NCI-H2171 (cell line): ENCODE results near the gene TRPM8.
"Not testable (repeated sequence)": the region's sequence is repeated elsewhere in the genome, so short reads cannot be mapped to it uniquely, and the experiment has no call there.

Experiments
- DNase-seq: peaks from one replicate; lab custom pipeline; 2025; lab: John Stamatoyannopoulos, UW

Gene TRPM8

GRCh38 chr2:233938676-233939370 lies 21.6 kb downstream of the TRPM8 start:
- no peak for DNase-seq

GRCh38 chr2:233940376-233941276 lies 23.5 kb downstream of the TRPM8 start:
- DNase-seq, result no peak

GRCh38 chr2:233942731-233943130 lies 25.6 kb downstream of the TRPM8 start:
- no peak for DNase-seq

GRCh38 chr2:233944269-233944668 lies 27.1 kb downstream of the TRPM8 start:
- DNase-seq, result no peak

GRCh38 chr2:233944722-233945121 lies 27.5 kb downstream of the TRPM8 start:
- DNase-seq, result no peak

GRCh38 chr2:233945146-233945545 lies 28.0 kb downstream of the TRPM8 start:
- no peak for DNase-seq

GRCh38 chr2:233950078-233950825 lies 33.1 kb downstream of the TRPM8 start:
- no peak for DNase-seq

GRCh38 chr2:233952335-233952734 lies 35.2 kb downstream of the TRPM8 start:
- DNase-seq, result no peak

- DNase-seq, result no peak
Observed at GRCh38 chr2:233953087-233953801, 36.1 kb downstream of the TRPM8 start.

- DNase-seq, result no peak
Observed at GRCh38 chr2:233960203-233960602, 43.0 kb downstream of the TRPM8 start.

- DNase-seq, result no peak
Observed at GRCh38 chr2:233961905-233962304, 44.7 kb downstream of the TRPM8 start.

GRCh38 chr2:233964581-233964980 lies 47.4 kb downstream of the TRPM8 start:
- no peak for DNase-seq

GRCh38 chr2:233965032-233965603 lies 47.9 kb downstream of the TRPM8 start:
- DNase-seq, result no peak

GRCh38 chr2:233965646-233966045 lies 48.5 kb downstream of the TRPM8 start:
- DNase-seq, result not testable (repeated sequence)

- no peak for DNase-seq
Observed at GRCh38 chr2:233966388-233966787, 49.2 kb downstream of the TRPM8 start.

- DNase-seq, result no peak
Observed at GRCh38 chr2:233967164-233967563, 50.0 kb downstream of the TRPM8 start.

GRCh38 chr2:233968556-233968955 lies 51.4 kb downstream of the TRPM8 start:
- DNase-seq, result no peak

GRCh38 chr2:233972460-233972859 lies 55.3 kb downstream of the TRPM8 start:
- DNase-seq, result not testable (repeated sequence)

GRCh38 chr2:233972941-233973575 lies 55.9 kb downstream of the TRPM8 start:
- DNase-seq, result no peak

GRCh38 chr2:233973786-233974185 lies 56.6 kb downstream of the TRPM8 start:
- no peak for DNase-seq

- no peak for DNase-seq
Observed at GRCh38 chr2:233974530-233975071, 57.4 kb downstream of the TRPM8 start.
